DMS79 treated with DMSO at 0.1 percent for 48 hours (cell line): ENCODE results near the gene TMEM217.
"Not testable (repeated sequence)": the region's sequence is repeated elsewhere in the genome, so short reads cannot be mapped to it uniquely, and the experiment has no call there.

Experiments used
- DNase-seq: peaks from one replicate; lab custom pipeline; 2025; lab: John Stamatoyannopoulos, UW

The TMEM217 gene

DNA sequence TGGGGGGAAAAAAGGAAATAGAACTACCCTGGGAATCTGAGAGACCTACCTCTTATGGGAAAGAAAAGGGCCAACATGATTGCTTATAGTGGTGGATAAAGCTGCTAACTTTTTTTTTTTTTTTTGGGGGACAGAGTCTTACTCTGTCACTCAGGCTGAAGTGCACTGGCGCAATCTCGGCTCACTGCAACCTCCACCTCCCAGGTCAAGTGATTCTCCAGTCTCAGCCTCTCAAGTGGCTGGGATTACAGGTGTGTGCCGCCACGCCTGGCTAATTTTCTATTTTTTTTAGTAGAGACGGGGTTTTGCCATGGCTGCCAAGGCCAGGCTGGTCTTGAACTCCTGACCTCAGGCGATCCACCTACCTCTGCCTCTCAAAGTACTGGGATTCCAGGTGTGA, 39.9 kb downstream of the TMEM217 start:
- DNase-seq, result peak; percentile 46

DNA sequence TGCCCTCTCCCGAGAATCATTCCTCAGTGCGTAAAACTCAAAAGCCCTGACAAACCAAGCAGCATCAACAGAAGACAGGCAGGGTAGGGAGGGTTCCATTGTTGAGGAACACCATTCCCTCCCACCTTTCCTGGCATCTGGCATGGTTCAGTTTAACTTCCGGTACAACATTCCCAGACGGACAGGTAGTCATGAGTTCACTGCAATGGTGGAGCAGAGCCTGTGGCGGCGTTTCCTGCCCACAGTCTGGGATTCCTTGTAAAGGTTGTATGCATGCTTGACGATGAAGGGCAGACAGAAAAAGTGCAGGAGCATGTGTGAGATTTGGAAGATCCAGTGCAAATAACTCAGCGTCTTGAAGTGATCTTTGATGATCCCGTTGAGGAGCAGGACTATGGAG, 45.7 kb downstream of the TMEM217 start:
- no peak for DNase-seq

DNA sequence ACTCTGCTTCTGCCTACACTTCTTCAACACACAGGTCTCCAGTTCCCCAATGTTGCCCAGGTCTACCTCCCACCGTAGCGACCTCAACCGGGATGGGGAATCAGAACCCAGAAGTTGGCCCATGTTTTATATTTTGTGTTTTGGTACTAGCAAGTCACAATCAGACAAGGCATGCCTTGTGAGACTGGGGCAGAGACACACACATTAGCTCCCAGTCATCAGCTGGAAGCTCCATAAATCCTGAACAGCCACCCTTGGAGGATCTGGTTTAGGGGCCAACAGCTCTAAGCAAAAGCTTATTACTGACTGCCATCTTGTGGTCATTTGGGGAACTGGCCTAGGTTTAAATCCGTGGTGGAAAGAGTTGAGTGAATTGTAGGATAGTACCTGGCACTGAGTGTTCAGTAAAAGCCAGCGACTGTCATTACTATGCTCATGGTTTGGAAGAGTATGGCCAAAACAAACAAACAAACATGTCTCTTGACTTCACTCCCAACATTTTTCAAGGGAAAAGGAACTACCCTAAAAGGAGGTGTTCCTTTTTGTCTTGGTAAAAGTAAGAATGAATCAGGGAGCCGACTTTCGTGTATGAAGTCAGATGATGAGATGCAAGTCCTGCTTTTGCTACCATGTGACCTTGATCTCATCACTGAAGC, 47.5 kb downstream of the TMEM217 start:
- DNase-seq, result peak; percentile 84

DNA sequence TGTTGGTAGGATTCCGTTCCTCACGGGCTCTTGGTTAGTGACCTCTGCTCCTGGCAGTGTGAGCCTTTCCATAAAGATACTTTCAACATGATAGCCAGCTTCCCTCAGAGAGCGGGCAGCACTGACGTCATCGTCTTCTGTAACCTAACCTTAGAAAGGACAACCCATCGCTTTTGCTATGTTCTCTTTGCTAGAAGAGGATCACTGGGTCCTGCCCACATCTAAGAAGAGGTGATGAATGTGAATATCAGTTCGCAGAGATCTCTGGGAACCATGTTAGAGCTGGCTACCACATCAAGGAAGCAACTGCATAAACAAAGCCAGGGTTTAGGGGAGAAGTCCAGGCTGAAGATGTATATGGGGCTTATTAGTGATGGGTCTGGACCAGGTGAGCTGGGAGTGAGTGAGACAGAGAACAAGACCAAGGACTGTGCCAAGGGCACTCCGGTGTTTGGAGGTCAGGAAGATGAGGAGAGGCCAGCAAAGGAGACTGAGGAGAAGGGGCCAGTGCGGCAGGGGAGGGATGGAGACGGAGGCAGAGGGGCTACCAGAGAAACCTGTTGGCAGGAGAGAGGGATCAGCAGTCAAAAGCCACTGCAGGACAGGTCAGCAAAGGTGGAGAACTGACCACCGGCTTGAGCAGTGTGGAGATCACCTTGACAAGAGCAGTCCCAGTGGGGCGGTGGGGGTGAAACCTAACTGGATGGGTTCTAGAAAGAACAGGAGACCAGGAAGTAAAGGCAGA, 48.3 kb downstream of the TMEM217 start:
- no peak for DNase-seq

DNA sequence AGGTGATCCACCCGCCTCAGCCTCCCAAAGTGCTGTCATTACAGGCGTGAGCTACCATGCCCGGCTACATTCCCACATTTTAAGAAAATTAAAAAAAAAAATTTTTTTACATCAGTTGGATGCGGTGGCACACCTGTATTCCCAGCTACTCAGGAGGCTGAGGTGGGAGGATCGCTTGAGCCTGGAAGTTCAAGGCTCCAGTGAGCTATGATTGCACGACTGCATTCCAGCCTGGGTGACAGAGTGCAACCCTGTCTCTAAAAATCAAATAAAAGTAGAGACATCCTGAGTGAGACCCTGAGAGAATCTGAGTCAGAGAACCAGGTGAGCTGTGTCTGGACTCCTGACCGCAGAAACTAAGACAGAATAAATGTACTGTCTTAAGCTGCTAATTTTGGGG, 49.2 kb downstream of the TMEM217 start:
- no peak for DNase-seq

DNA sequence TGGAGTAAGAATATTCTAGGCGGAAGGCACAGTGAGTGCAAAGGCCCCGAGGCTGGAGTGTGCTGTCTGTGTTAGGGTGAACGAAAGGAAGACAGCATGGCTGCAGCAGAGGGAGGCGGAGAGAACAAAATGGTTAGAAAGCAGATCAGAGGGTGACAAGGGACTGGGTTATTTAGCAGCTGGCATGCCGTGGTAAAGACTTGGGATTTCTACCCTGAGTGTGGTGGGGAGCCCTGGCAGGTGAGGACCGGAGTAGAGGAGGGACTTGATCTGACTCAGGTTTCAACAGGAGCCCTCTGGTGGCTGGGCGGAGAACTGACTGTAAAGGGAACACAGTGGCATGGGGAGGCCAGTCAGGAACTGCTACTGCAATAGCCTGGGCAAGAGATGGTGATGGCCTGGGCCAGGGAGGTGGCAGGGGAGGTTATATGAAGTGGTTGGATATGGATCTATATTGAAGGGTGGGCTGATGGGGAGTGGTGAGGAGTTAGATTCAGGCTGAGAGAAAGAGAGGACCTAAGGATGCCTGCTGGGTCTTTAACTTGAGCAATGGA, 50.0 kb downstream of the TMEM217 start:
- DNase-seq, result peak; percentile 52

DNA sequence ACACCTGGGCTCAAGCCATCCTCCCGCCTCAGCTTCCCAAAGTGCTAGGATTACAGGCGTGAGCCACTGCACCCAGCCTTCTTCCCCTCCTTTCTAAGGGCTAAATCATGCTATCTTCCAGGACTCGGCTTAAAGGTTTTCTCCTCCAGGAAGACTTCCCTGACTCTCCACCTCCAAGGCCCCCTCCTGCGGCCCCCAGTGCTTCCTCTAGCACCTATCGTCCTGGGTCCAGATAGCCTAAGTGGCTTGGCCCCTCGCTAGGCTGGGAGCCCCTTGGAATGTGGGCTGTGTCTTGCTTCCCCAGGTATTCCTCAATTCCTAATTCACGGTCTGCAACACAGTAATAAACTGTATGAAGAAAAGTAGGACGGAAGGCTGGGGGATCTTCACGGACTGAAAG, 51.3 kb downstream of the TMEM217 start:
- DNase-seq, result no peak

DNA sequence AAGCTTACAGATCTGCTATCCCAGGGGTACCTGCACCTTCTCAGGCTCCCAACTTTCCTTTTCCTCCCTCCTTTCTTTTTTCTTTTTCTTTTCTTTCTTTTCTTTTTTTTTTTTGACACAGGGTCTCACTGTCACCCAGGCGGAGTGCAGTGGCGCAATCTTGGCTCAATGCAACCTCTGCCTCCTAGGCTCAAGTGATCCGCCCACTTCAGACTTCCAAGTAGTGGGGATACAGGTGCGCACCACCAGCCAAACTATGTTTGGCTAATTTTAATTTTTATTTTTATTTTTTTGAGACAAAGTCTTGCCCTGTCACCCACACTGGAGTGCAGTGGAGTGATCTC, 52.0 kb downstream of the TMEM217 start:
- no peak for DNase-seq

DNA sequence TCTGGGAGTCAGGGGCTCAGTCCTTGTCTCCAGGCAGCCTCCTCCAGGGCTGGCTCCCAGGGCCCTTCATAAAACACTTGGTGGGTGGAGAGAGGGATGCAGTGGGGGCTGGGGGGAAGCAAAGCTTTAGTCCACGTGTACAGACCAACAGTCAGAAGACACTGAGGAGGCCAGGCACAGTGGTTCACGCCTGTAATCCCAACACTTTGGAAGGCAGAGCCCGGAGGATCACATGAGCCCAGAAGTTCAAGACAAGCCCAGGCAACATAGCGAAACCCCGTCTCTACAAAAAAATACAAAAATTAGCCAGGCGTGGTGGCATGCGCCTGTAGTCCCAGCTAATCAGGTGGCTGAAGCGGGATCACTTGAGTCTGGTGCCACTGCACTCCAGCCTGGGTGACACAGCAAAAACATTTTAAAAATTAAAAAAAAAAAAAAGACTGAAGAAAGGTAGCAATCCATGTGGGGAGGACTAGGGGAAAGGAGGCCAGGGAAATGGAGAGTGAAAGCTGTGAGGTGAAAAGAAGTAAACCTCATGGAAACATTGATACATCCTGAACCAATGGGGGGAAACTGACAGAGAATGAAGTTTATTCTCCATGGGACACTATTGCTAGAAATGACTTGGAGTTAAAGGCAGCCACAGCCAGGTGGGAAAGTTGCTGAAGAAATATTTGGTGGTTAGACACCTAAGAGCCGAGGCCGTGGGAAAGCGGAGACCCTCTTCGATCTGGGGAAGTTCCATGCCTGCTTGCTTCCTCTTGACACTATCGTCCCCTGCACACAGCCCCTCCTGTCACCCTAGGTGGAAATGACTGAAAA, 52.6 kb downstream of the TMEM217 start:
- peak; percentile 57 for DNase-seq

DNA sequence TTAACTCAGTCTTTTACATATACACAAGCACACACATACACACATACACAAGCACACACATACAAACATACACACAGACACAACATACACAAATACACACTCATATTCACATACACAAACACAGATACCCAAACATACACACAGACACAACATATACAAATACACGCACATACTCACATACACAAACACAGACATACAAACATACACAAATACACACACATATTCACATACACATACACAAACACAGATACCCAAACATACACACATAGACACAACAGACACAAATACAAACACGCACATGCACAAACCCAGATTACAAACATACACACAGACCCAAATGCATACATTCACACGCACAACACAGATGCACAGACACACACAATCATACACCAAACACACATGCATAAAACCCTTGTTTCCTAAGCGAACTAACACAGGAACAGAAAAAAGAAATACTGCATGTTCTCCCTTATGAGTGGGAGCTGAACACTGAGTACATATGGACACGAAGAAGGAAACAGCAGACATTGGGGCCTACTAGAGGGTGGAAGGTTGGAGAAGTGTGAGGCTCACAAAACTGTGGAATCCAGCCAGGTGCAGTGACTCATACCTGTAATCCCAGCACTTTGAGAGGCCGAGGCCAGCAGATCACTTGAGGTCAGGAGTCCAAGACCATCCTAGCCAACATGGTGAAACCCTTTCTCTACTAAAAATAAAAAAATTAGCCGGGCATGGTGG, 53.8 kb downstream of the TMEM217 start:
- peak; percentile 16 for DNase-seq

DNA sequence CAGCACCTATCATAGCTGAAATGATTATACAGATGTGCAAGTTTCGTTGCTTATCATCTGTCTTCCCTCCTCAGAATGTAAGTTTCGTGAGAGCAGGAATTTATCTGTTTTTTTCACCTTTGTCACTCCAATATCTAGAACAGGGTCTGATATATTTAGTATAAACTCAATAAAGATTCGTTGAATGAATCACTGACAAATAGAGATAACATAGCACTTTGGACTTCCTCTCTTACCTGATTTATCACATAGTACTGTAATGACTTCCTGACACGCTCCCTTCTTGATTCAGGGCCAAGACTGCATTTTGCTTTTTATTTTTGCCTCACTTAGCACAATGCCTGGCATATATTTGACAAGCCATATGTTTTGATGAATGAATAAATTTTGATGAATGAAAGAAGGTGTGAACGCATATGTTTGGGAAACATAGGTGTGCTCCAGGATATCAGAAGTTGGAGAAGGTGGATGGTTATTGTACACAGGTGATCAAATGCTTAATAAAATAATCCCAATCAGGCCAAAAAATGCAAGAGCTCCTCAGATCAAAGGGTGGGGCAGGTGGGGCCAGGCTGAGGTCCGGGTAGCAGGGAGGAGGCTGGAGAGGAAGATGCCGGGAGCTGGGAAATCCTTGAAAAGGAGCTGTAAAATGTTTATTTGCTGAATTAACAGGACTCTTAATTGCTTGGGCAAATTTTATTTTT, 55.0 kb downstream of the TMEM217 start:
- DNase-seq, result no peak

DNA sequence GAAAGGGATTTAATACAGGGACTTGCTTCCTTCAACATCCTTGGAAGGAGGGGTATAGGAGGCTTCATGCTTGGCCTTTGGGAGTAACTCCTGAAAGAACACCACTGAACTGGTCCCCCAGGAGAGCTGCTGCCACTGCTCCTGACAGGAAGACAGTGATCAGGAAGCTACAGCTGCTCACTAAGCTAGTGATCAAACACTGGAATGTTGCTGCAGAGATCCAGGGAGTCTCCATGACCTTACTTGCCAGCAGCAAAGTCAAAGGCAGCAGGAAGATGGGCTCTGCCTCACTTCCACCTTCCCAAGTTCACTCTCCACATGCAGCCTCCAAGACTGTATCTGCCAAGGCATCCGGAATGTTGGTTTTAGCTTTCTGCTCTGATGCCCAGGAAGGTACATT, 56.2 kb downstream of the TMEM217 start:
- DNase-seq, result no peak

DNA sequence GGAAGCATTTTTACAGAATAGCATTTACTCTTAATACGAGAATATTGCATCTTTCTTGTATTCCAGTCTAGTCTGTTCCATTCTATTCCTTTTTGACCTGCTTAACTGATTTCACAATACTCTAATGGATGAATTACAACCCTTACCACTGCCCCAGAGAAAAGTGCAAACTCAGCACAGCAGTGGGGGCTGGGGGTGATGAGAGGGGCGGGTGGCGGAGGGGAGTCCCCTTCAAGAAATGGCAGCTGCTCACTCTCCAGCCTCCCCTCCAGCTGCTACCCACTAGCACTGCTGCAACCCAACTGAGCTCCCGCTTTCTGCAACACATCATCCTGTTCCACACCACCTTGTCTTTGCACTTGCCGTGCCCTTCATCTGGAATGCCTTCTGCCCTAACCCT, 57.9 kb downstream of the TMEM217 start:
- peak; percentile 24 for DNase-seq

DNA sequence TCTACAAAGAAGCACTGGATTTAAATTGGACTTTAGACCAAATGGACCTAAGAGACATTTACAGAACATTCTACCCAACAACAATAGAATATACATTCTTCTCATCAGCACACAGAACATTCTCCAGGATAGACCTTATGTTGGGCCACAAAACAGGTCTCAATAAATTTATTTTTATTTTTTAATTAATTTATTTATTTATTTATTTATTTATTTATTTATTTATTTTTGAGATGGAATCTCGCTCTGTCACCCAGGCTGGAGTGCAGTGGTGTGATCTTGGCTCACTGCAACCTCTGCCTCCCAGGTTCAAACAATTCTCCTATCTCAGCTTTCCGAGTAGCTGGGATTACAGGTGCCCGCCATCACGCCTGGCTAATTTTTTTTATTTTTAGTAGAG, 61.5 kb downstream of the TMEM217 start:
- DNase-seq, result not testable (repeated sequence)

DNA sequence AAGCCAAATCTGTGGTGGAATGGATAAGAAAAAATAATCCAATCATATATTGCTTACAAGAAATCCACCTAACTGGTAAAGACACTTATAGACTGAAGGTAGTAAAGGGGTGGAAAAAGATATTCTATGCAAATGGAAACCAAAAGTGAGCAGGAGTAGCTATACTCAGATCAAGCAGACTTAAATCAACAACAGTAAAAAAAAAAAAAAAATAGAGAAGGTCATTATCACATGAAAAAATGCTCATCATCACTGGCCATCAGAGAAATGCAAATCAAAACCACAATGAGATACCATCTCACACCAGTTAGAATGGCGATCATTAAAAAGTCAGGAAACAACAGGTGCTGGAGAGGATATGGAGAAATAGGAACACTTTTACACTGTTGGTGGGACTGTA, 63.1 kb downstream of the TMEM217 start:
- not testable (repeated sequence) for DNase-seq

DNA sequence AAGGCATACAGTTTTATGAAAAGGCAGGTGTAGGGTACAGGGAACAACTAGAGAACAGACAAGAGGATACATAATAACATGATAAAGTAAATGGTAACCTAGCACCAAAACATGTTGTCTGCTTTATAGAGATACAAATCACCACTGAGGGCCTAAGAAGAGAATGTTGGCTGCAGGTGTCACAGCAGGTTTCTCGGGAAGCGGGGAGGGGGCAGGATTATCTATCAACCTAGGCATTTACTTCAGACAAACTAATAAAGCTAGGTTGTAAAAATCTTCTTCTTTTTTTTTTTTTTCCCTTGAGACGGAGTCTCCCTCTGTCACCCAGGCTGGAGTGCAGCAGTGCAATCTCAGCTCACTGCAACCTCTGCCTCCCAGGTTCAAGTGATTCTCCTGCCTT, 65.3 kb downstream of the TMEM217 start:
- DNase-seq, result no peak

DNA sequence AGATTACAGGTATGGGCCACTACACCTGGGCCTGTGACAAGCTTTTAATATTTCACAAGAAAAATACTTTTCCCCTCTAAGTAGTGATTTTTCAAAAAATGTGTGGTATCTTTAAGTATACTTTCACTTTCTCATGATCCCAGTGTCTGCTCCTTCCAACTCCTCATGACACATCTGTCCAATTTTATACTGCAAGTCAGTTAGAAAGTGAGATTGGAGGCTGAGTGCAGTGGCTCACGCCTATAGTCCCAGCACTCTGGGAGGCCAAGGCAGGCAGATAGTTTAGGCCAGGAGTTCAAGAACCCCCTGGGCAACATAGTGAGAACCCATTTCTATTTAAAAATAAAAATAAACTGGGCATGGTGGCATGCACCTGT, 67.8 kb downstream of the TMEM217 start:
- no peak for DNase-seq

DNA sequence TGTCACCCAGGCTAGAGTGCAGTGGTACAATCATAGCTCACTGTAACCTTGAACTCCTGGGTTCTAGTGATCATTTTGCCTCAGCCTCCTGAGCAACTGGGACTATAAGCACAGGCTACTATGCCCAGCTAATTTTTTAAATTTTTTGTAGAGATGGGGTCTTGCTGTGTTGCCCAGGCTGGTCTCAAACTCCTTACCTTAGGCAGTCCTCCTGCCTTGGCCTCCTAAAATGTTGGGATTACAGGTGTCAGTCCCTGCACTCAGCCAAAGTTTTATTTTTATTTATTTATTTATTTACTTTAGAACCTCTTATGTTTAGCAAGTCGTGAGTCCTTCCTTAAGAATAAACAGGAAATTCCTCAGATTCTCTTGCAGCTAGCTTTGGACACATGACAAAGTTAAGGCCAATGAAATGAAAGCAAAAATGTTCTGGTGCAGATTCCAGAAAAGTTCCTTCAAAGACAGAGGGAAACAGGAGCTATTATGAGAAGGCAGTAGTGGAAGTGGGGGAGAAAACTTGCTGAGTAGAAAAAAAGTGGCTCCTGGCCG, 68.9 kb downstream of the TMEM217 start:
- DNase-seq, result no peak

DNA sequence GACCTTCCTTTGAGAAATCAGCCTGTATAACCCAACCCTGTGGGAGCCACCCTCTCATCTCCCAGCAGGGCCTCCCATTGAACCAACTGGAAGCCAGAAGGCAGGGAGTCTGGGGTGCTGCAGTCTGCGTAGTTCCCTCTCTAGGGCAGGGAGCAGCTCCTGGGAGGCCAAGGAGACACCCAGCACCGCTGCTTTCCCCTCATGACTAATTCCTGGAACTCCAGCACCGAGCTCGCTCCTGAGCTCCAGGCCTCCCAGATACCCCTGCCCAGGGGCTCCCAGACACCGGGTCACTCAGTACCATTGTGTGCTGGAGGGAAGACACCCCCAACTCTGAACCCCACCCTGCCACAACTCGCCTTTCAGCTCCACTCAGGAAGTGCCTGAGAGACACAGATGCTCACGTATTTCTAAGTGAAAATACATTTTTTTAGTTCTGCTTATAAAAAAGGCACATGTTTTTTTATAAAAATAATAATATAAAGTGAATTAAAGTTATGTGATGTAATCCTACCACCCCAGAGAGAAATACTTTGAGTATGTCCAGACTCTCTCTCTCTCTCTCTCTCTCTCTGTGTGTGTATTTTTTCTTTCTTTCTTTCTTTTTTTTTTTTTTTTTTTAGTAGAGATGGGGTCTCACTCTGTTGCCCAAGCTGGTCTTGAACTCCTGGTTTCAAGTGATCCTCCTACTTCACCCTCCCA, 70.5 kb downstream of the TMEM217 start:
- DNase-seq, result no peak

DNA sequence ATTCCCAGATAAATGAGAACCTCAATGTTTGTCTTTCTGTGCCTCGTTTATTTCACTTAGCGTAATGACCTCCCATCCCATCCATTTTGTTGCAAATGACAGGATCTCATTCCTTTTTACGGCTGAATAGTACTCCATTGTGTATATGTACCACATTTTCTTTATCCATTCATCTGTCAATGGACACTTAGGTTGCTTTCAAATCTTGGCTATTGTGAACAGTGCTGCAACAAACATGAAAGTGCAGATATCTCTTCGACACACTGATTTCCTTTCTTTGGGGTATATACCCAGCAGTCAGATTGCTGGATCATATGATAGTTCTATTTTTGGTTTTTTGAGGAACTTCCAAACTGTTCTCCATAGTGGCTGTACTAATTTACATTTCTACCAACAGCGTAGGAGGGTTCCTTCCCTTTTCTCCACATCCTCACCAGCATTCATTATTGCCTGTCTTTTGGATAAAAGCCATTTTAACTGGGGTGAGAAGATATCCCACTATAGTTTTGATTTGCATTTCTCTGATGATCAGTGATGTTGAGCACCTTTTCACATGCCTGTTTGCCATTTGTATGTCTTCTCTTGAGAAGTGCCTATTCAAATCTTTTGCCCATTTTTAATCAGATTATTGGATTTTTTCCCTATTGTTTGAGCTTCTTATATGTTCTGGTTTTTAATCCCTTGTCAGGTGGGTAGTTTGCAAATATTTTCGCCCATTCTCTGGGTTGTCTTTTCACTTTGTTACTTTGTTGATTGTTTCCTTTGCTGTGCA, 71.8 kb downstream of the TMEM217 start:
- not testable (repeated sequence) for DNase-seq
